Measurements from ENCODE around the gene TBX2.

Gene TBX2

GRCh38 chr17:61395409-61395982, 4.1 kb upstream of the TBX2 start:
- H3K4me3 ChIP-seq (ENCODE audit: low read depth, low read length), result no peak overlapping the region
- no peak for TF ChIP-seq CTCF (conservative IDR thresholded peaks at IDR 0.05; ENCODE audit: low read depth, low read length)
- no peak for DNase-seq (ENCODE audit: low read depth)

GRCh38 chr17:61395983-61396585, 3.6 kb upstream of the TBX2 start:
- H3K4me3 ChIP-seq (ENCODE audit: low read depth, low read length), result no peak overlapping the region
- no peak for TF ChIP-seq CTCF (conservative IDR thresholded peaks at IDR 0.05; ENCODE audit: low read depth, low read length)
- DNase-seq (ENCODE audit: low read depth), result no peak

GRCh38 chr17:61396586-61397085, 3.0 kb upstream of the TBX2 start:
- no peak for DNase-seq (ENCODE audit: low read depth)
- peak overlapping the region; percentile 42 for H3K4me3 ChIP-seq (ENCODE audit: low read depth, low read length)
- TF ChIP-seq CTCF (conservative IDR thresholded peaks at IDR 0.05; ENCODE audit: low read depth, low read length), result no peak

- DNase-seq (ENCODE audit: low read depth), result no peak
- peak overlapping the region; percentile 42 for H3K4me3 ChIP-seq (ENCODE audit: low read depth, low read length)
- peak; percentile 16 for TF ChIP-seq CTCF (conservative IDR thresholded peaks at IDR 0.05; ENCODE audit: low read depth, low read length)
Measured at GRCh38 chr17:61397086-61397842, 2.4 kb upstream of the TBX2 start.

- DNase-seq (ENCODE audit: low read depth), result no peak
- no peak for TF ChIP-seq CTCF (conservative IDR thresholded peaks at IDR 0.05; ENCODE audit: low read depth, low read length)
- peak overlapping the region; percentile 72 for H3K4me3 ChIP-seq (ENCODE audit: low read depth, low read length)
Measured at GRCh38 chr17:61398721-61399130, 917 bp upstream of the TBX2 start.

- no peak for TF ChIP-seq CTCF (conservative IDR thresholded peaks at IDR 0.05; ENCODE audit: low read depth, low read length)
- DNase-seq (ENCODE audit: low read depth), result peak; percentile 48
- peak overlapping the region; percentile 72 for H3K4me3 ChIP-seq (ENCODE audit: low read depth, low read length)
Measured at GRCh38 chr17:61400066-61400716, 548 bp downstream of the TBX2 start.

Data from choroid plexus epithelial cell (primary cell).